ENCODE measurements around the gene APCDD1L.
A peak's percentile ranks its signal among the peaks of the same experiment; 100 is the strongest.

APCDD1L gene

DNA sequence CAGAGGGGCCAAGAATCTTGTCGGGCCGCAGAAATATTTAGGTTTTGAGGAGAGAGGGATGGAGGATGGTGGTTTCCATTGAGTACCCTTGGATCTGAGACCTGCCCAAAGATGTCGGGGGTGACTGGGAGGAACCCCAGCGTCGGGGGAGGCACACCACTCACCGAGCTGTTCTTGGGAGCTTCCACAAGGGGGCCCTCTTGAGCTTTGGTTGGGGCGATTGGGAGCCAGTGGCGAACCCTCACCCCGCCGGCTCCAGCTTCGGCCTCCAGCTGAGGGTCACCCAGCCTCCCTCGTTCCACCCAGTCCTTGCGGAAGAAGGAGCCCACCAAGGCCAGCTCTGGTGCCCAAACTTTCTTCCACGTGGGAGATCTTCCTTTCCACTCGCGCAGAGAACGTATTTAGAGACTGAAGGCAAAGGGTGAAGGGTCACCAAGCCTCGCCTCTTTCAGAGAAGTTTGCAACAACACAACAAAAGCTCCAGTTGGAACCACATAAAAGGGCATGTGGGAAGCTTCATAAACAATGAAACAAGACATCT, 33.6 kb downstream of the APCDD1L start:
- no peak overlapping the region for H3K4me3 ChIP-seq (ENCODE audit: low read depth, low read length)
- DNase-seq (ENCODE audit: low read depth) = no peak
- in situ Hi-C loops (cut with HindIII; ENCODE audit: low sequenced_read_pairs) = no loop called here
- TF ChIP-seq, protein P1, sequence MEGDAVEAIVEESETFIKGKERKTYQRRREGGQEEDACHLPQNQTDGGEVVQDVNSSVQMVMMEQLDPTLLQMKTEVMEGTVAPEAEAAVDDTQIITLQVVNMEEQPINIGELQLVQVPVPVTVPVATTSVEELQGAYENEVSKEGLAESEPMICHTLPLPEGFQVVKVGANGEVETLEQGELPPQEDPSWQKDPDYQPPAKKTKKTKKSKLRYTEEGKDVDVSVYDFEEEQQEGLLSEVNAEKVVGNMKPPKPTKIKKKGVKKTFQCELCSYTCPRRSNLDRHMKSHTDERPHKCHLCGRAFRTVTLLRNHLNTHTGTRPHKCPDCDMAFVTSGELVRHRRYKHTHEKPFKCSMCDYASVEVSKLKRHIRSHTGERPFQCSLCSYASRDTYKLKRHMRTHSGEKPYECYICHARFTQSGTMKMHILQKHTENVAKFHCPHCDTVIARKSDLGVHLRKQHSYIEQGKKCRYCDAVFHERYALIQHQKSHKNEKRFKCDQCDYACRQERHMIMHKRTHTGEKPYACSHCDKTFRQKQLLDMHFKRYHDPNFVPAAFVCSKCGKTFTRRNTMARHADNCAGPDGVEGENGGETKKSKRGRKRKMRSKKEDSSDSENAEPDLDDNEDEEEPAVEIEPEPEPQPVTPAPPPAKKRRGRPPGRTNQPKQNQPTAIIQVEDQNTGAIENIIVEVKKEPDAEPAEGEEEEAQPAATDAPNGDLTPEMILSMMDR (IDR thresholded peaks at IDR 0.05; ENCODE audit: low read depth, low read length, missing control alignments) = peak; percentile 38

DNA sequence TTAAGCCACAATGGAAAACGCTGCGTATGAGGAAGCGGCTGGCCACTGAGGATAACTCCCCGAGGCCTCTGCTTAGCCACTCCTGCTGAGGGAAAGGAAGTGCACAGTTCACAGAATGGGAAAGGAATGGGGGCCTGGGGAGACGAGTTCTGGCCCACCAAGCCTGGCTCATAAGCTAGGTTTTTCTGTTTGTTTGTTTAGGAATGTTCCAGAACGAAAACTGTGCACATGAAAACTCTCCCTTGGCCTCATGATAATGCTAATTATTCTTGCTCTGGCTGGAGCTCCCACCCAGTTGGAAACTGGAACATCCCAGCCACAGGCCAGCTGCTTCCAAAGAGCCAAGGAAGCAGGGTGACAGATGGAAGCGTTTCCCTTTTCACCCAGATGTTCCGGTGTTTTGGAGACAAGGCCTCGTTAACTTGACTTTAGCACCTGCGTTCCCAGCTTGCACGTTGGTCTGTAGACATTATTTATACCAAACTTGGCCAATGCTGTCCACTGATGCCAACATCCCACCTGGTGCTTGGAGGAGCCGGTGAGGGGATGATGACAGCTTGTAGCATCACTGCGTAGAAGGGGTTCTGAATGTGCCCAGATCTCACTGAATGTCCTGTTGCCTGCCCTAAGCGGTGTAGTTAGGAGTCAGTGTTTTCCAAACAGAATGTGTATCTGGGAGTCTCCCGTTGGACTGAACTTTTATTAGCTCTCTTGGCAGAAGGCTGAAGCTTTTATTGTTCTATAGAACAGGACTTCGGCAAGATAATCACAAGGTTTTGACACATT, 34.5 kb downstream of the APCDD1L start:
- no peak overlapping the region for H3K4me3 ChIP-seq (ENCODE audit: low read depth, low read length)
- TF ChIP-seq, protein P1 (IDR thresholded peaks at IDR 0.05; ENCODE audit: low read depth, low read length, missing control alignments) = no peak
- no peak for DNase-seq (ENCODE audit: low read depth)
- in situ Hi-C loops (cut with HindIII; ENCODE audit: low sequenced_read_pairs) = no loop called here

DNA sequence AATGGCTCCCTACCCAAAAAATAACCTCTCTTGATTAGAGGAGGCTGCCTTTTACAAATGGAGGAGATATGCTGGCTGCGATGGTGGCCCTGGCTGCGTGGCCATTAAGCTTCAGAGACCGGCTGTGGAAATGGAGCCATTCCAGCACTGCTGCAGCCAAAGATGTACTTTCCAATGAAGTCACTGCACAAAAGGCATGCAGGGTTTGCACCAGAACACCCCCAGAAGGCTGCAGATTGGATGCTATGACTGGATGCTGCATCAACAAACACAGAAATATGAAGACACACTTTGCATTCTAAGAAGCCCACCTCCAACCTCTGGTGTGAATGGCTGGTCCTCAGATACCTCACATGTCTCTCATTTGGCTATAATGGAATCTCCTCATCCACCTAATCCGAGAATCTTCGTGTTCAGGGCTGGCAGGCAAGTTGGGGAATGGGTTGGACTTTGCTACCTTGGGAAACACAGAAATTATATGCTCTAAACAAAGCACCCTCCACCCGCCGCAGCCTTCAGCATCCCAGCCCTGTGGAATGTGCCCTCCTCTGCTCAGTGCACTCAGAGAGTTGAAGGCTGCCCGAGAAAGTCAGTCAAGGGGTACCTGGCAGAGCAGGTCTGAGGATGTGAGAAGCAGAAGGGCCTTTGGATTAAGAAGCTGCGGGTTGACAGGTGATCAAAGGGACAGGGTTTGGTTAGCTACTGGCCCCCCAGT, 35.3 kb downstream of the APCDD1L start:
- no peak for DNase-seq (ENCODE audit: low read depth)
- no peak overlapping the region for H3K4me3 ChIP-seq (ENCODE audit: low read depth, low read length)
- in situ Hi-C loops (cut with HindIII; ENCODE audit: low sequenced_read_pairs) = no loop called here
- TF ChIP-seq, protein P1 (IDR thresholded peaks at IDR 0.05; ENCODE audit: low read depth, low read length, missing control alignments) = no peak

DNA sequence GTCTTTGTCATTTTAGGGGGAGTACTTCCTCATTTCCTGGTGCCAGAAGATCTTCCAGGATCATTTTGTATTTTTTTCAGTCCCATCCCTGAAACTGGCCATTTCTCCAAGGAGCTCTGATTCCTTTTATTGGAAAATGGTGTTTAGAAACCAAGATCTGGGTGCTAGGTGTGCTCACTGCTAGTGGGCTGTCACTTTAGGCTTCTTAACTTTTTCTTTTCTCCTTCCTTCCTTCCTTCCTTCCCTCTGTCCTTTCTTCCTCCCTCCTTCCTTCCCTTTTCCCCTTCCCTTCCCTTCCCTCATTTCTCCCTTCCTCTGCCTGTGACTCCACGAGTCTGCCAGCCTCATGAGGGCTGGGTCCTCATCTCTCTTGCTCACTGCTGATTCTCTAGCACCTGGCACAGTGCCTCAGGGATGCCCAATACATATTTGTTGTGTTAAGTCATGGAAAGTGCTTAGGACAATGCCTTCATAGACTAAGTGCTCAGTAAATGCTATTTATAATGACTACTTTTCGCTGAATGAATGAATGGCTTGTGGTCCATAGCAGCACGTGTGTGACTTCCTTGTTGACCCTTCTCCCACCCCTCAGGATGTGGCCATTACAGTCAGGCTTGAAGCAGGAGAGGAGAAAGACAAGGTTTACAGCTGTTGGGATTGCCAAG, 36.9 kb downstream of the APCDD1L start:
- in situ Hi-C loops (cut with HindIII; ENCODE audit: low sequenced_read_pairs) = no loop called here

DNA sequence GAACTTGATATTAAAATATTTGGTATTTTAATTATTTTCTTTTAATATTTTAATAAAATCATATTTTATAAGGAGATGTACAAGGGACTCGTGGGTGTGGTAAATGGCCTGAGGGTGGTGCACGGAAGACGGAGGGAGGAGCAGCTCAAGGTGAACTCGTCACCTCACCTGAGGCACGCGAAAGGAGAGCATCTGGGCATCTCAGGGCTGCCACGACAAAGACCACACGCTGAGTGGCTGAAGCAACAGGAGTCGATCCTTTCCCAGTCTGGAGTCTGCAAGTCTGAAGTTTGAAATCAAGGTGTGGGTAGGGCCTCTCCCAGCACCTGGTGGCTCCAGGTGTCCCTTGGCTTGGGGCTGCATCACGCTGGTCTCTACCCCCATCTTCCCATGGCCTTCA, 39.7 kb downstream of the APCDD1L start:
- in situ Hi-C loops (cut with HindIII; ENCODE audit: low sequenced_read_pairs) = no loop called here
- TF ChIP-seq, protein P1 (IDR thresholded peaks at IDR 0.05; ENCODE audit: low read depth, low read length, missing control alignments) = no peak
- DNase-seq (ENCODE audit: low read depth) = no peak
- H3K4me3 ChIP-seq (ENCODE audit: low read depth, low read length) = no peak overlapping the region

More for the DNA sequence above, 36.9 kb downstream of the APCDD1L start:
- no peak overlapping the region for H3K4me3 ChIP-seq (ENCODE audit: low read depth, low read length)
- no peak for DNase-seq (ENCODE audit: low read depth)
- TF ChIP-seq, protein P1 (IDR thresholded peaks at IDR 0.05; ENCODE audit: low read depth, low read length, missing control alignments) = no peak

Data from astrocyte of the cerebellum (primary cell).